Activated CD8-positive, alpha-beta memory T cell treated with anti-CD3 and anti-CD28 coated beads for 48 hours (primary cell): ENCODE results near the gene AP4S1.
"Not testable (repeated sequence)": the region's sequence is repeated elsewhere in the genome, so short reads cannot be mapped to it uniquely, and the experiment has no call there.

ENCODE experiments used
- DNase-seq, 3 experiments: peaks; one replicate each; pipeline ENCODE4 v3.0.0-alpha.2; 2020; ENCODE audit warnings: low read depth in 2 of 3, low spot score in 2 of 3

Gene AP4S1

GRCh38 chr14:31004007-31004406, 21.4 kb upstream of the AP4S1 start:
- not testable (repeated sequence) for DNase-seq

DNA sequence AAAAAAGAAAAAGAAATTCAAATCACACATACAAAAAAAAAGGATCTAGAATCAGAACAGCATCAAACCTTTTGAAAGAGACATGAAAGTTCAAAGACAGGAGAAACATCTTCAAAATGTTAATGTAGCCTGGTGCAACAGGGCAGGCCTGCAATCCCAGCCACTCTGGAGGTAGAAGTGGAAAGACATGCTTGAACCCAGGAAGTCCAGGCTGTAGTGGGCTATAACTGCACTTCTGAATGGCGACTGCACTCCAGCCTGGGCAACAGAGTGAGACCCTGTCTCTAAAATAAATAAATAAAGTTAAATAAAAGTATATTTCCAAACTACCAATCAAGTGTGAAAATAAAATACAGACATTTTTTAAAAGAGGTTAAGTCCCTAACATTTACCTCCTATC, 18.7 kb upstream of the AP4S1 start:
- DNase-seq: no peak

- DNase-seq: no peak
Observed at GRCh38 chr14:31009836-31010574, 15.4 kb upstream of the AP4S1 start.

GRCh38 chr14:31010935-31011334, 14.5 kb upstream of the AP4S1 start:
- no peak for DNase-seq

GRCh38 chr14:31013841-31014240, 11.6 kb upstream of the AP4S1 start:
- no peak for DNase-seq

DNA sequence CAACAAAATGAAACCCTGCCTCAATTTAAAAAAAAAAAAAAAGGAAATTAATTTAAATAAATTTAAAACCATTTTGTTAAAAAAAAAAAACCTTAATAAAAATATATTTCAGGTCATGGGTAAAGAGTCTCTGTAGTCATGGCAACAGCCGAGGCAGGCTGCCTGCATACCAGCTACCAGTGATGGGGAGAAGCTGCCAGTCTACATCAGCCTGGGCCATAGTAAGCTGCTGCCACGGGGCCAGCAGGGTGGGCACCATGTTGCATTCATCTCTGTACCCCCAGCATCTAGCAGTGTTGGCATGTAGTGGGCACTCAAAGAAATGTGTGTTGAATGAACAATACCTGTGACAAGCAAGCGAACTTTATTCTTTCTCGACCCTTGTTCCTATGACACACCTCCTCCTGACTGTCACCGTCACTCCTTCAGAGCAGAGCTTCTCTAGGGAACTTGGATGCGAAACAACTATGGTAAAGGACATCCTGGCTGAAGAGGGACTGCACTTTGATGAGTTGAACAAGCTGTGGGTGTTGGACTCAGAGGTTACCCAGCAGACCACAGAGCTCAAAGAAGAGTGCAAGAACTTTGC, 7.3 kb upstream of the AP4S1 start:
- no peak for DNase-seq

DNA sequence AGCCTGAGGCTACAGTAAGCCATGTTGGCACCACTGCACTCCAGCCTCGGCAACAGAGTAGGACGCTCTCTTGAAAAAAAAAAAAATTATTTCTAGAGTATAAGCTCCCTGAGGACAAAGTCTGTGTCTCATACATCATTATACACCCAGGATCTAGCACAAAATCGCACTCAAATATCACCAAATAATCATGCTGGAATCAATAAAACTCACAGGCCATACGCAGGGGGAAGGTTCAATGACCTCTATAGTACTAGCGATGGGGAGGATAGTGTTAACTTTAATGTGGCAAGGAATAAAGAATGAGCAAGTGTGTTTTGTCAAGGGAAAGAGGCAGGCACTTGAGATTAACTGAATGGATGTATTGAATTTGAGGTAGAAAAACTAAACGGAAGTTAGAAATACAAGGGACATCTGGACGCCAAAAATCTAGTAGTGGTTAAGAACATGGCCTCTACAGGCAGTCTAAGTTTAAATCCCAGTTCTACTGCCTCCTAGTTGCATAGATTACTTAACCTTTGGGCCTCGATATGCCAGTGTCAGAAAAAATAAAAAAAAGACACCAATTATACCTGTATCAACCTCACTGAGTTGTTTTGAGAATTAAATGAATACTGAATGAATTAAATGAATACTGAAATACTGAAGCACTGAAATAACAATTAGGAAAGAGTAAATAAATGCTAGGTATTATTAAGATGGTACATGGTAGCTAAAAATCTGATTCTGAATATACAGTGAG, 4.4 kb upstream of the AP4S1 start:
- DNase-seq: no peak

DNA sequence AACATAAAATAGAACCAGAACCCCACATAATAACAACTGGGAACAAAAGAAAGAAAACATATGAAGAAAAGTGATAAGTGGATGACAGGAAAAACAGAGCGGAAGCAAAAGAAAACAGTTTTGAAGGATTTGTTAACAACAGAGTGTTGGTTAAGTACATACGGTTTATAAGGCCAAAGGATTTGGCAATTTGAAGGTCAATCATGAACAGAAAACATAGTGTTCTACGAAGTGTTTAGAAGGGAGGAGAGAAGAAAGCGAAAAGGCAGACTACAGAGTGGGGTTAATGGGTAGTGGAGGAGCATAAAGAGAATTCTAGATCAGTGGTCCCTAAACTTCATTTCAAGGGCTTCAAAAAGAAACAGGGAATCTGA, 3.9 kb upstream of the AP4S1 start:
- no peak for DNase-seq

- DNase-seq: no peak
Observed at GRCh38 chr14:31022386-31022785, 3.1 kb upstream of the AP4S1 start.

DNA sequence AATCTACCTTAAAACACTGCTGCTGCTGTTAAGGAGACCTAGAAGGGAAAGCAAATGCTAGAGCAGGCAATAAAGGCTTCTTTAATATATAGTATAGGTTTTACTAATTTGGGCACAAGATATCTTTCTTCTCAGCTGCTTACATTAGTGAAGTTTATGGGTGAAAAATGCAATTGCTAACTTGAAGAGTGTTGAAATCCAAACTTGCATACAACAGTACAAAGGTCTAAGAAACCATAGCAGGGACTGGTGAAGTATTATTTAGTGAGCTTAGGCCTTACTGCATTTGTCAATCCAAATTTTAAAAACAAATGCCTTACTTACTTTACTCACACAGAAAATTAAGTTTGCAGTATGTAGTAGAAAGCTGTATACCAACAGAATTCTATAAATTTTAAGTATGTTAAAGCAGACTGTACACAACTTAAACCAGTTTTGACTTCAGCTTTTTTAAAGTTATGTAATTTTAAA, 1.4 kb upstream of the AP4S1 start:
- DNase-seq: no peak

DNA sequence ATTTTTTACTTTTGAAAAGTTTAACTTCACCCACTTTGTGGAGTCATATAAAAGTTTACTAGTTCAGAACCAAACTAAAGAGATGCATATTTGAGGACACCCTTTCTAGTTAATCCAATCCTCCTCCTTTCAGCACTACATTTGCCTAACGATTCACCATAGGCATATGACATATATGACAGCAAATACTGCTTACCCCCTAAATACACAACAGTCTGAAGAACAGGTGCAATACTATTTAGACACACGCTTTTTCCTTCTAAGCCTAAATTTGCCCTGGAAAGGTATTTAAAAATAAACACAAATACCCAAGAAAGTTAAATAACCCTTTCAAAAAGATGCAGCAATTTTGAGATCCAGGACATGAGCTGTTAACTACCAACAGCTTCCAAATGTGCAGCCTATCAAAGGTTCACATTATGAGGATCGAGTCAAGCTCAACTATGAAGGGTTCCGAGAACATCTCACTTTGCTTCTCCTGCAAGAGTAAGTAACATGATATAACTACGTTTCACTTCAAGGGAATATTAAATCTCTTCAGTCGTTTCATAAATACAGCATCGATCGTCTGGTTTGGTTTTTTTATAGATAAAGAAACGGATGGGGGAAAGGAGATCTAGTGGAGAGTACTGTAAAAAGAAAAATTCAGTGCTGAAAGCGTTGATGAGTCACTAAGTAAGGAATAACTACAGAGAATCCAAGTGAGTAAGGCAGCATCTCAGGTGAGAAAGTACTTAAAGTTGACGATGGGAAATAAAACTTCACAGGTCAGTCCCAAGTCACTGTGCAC, 677 bp upstream of the AP4S1 start:
- no peak for DNase-seq

DNA sequence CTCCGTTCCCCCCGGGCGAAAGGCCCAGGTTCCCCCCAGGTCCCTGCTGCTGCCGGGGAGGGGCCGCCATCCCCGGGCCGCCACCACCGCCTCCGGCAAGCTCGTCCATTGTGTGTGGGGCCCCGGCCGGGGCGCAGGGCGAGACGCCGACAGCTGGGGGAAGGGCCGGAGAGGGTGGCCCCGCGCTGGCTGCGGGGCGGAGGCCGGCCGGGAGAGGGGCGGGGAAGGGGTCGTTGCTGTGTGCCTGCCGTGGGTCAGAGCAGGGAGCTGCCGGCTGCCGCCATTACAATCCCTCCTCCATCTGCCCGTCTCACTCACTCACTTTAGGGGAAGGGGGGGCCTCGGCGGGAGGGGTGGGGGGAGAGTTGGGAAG, 614 bp downstream of the AP4S1 start, which contains the start of gene STRN3:
TSS of gene STRN3 (minus strand) at position 303 of the 373 bp plus-strand sequence. CDS start at position 109, 194 bp downstream.
- DNase-seq: no peak

DNA sequence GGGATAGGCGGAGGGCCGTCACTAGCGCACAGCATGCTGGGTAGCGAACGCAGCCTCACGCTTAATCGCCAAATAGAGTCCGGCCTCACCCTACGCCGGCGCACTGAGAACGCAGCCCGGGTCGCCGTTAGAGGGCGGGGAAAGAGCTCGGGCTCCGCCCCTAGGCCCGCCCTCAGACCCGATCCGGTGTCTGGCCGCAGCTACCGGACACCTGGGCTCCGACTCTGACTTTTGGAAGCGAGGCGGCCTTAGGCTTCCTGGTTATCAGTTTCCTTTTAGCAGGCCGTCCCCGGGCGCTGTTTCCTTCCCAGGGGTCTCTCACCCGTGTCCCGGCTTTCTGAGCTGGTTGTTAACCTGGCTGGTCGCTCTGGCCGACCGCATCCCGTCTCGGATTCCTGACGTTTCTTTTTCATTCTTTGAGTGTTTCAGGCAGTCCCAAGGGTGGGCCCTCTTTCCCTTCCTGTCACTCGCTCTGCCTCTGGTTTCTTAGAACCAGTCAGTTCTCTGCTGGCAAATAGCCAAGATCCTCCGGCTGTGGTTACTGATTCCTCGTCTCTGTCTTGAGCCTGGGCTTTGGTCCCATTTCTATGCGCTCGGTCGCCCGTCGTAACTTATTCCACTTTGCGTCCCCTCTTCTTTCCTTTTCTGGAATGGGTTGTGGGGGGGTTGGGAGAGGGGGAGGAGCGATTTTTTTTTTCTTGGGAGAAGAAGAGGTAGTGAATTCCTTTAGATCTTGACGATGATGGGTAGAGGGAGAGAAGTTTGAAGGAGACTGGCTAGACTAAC, 1.2 kb downstream of the AP4S1 start:
- DNase-seq: peak; percentile 71 to 80 (median 75)

DNA sequence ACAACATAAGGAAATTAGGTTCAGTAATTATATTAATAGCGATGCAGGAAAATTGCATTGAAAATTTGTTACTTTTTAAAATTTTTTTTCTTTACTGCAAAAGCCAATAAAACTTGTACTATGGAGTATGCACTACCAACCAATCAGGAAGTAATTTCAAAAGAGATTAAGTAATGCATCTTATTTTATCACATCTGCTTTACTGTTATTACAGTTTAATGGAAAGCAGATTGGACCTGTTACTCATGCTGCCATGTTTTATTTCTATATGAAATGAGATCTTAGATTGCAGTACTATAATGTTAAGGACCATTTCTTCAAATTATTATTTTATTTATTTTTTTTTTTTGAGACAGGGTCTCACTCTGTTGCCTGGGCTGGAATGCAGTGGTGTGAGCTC, 2.4 kb downstream of the AP4S1 start:
- no peak for DNase-seq

GRCh38 chr14:31029016-31029970, 3.8 kb downstream of the AP4S1 start:
- DNase-seq: no peak

DNA sequence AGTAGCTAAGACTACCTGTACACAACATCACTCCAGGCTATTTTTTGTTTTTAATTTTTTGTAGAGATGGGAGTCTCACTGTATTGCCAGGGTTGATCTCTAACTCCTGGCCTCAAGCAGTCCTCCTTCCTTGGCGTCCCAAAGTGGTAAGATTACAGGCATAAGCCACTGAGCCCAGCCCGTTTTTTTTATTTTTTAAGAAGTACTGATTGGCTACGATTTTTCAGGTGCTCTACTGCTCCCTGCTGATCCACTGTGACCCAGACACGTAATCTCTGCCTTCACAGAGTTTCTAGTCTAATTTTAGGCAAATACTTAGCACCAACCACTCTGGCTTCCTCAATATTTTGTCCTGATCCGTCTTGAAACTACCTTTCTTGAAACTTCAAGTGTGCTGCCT, 5.0 kb downstream of the AP4S1 start:
- DNase-seq: no peak

- DNase-seq: no peak
Observed at GRCh38 chr14:31036552-31036951, 11.1 kb downstream of the AP4S1 start.

- no peak for DNase-seq
Observed at GRCh38 chr14:31037709-31038221, 12.3 kb downstream of the AP4S1 start.

DNA sequence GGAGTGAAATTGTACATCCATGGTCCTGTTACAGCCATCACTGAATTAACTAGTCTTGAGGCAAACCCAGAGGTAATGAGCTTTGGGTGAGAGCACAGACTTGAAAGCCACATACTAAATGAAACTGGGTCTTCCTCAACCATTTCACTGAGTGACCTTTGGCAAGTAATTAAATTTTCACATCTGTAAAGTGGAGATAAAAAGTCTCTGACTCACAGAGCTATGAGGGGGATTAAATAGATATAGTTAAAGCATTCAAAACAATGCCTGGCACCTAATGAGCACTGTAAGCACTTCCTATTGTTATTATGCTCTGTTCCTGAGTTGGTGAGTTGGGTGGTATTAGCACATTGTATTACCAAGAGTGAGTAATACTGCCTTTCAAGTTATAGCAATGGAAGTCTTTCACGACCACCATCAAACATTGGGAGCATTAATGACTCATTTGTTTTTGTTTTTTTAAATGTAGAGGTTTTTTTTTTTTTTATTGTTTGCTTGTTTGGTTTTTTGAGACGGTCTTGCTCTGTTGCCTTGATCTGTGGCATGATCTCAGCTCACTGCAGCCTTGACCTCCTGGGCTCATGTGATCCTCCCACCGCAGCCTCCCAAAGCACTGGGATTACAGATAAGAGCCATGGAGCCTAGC, 13.2 kb downstream of the AP4S1 start:
- DNase-seq: no peak
